Activated naive CD4-positive, alpha-beta T cell treated with anti-CD3 and anti-CD28 coated beads, Interleukin-2, amount 50 U/mL, for 72 hours (primary cell): ENCODE results near the gene BCAS4. TPM values are rescaled to one million over a fixed set of nuclear protein-coding genes. Genes with fewer than 3 reads are reported as not detected.
"Not testable (repeated sequence)": the region's sequence is repeated elsewhere in the genome, so short reads cannot be mapped to it uniquely, and the experiment has no call there.

Source experiments
- ATAC-seq, 2 donors: fragments of 150-1000 bp; cut with Tn5 transposase; 2 replicates each; pipeline ENCODE4 v1.10.0; 2021; ENCODE audit warnings: mild to moderate bottlenecking in 2 of 2, moderate library complexity in 2 of 2
- DNase-seq, 2 donors: peaks; one replicate each; pipeline ENCODE4 v3.0.0; 2021 to 2022; ENCODE audit warnings: low spot score in 2 of 2
- H3K27ac Mint-ChIP-seq, 2 donors: one replicate each; pipeline ENCODE4 v1.8.0; 2022; ENCODE audit warnings: mild to moderate bottlenecking in 2 of 2, mixed read lengths in 2 of 2
- H3K36me3 Mint-ChIP-seq, 2 donors: one replicate each; pipeline ENCODE4 v1.8.0; 2022; ENCODE audit warnings: mixed read lengths in 2 of 2
- H3K9me3 Mint-ChIP-seq, 2 donors: one replicate each; pipeline ENCODE4 v1.8.0; 2022; ENCODE audit warnings: mixed read lengths in 2 of 2
- total RNA-seq, 2 donors: library from RNA; stranded (reverse); gene quantifications; one replicate each; pipeline ENCODE4 v1.2.3, GENCODE V29; 2022

Gene BCAS4, protein sequence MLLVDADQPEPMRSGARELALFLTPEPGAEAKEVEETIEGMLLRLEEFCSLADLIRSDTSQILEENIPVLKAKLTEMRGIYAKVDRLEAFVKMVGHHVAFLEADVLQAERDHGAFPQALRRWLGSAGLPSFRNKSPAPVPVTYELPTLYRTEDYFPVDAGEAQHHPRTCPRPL
- total RNA-seq, result 10 to 100 TPM; 12.6 to 19.3 TPM

GRCh38 chr20:50794846-50795634, at the start of gene BCAS4:
Gene BCAS4 (plus strand): TSS chr20:50795061. CDS start chr20:50795084, 23 bp downstream.
- Mint-ChIP-seq H3K27ac (peak within 1 kb of the TSS; percentile 71 to 87), H3K36me3 (no peaks in the 10 kb centered on the region), H3K9me3 (no peaks in the 10 kb centered on the region)
- DNase-seq (peak; percentile 92), ATAC-seq (peak; percentile 88 to 89)

GRCh38 chr20:50745634-50746137, 49.2 kb upstream of the BCAS4 start:
- peak overlapping the region; percentile 9 to 52 for H3K27ac Mint-ChIP-seq
- H3K9me3 Mint-ChIP-seq, result no peaks in the 10 kb centered on the region
- no peaks in the 10 kb centered on the region for H3K36me3 Mint-ChIP-seq
- ATAC-seq (peak in 1 of 2 donors; percentile 34), DNase-seq (no peak)

GRCh38 chr20:50746138-50746940, 48.5 kb upstream of the BCAS4 start:
- Mint-ChIP-seq H3K36me3 (no peaks in the 10 kb centered on the region), H3K9me3 (no peaks in the 10 kb centered on the region), H3K27ac (peak overlapping the region; percentile 52 to 53)
- ATAC-seq (peak; percentile 85 to 98), DNase-seq (no peak)

- DNase-seq (no peak), ATAC-seq (no peak)
- H3K9me3 Mint-ChIP-seq, result no peaks in the 10 kb centered on the region
- H3K27ac Mint-ChIP-seq, result peak overlapping the region; percentile 3 to 30
- no peaks in the 10 kb centered on the region for H3K36me3 Mint-ChIP-seq
Measured at GRCh38 chr20:50747275-50747674, 47.6 kb upstream of the BCAS4 start.

GRCh38 chr20:50750145-50750671, 44.7 kb upstream of the BCAS4 start:
- no peak overlapping the region for H3K27ac Mint-ChIP-seq
- DNase-seq (no peak), ATAC-seq (no peak)
- no peaks in the 10 kb centered on the region for H3K36me3 Mint-ChIP-seq
- H3K9me3 Mint-ChIP-seq, result no peaks in the 10 kb centered on the region

GRCh38 chr20:50753152-50753551, 41.7 kb upstream of the BCAS4 start:
- Mint-ChIP-seq H3K36me3 (no peaks in the 10 kb centered on the region), H3K9me3 (no peaks in the 10 kb centered on the region), H3K27ac (no peak overlapping the region)
- no peak for ATAC-seq
- no peak for DNase-seq

- DNase-seq (no peak), ATAC-seq (no peak)
- Mint-ChIP-seq H3K36me3 (no peaks in the 10 kb centered on the region), H3K9me3 (no peaks in the 10 kb centered on the region), H3K27ac (no peak overlapping the region)
Measured at GRCh38 chr20:50754420-50754819, 40.4 kb upstream of the BCAS4 start.

DNA sequence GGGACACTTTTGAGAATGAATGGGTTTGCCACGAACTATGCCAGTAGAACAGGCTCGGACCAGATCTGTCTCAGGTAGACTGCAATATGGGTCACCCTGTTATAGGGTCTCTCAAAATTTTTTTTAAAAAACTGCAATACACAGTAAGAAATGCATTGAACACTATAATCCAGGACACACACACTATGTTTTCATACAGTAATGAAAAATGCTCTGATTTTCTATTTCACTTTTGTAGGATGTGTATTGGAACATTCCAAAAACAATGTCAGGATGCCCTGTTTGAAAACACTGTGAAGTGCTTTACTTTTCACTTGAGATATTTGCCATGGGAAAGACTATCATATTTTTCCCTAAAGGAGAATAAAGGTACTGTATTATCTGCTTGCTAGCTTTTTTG, 38.4 kb upstream of the BCAS4 start:
- no peak for ATAC-seq
- Mint-ChIP-seq H3K36me3 (no peaks in the 10 kb centered on the region), H3K27ac (no peak overlapping the region), H3K9me3 (no peaks in the 10 kb centered on the region)
- no peak for DNase-seq

GRCh38 chr20:50758469-50758868, 36.4 kb upstream of the BCAS4 start:
- H3K9me3 Mint-ChIP-seq, result no peaks in the 10 kb centered on the region
- no peak overlapping the region for H3K27ac Mint-ChIP-seq
- no peak for ATAC-seq

GRCh38 chr20:50758992-50759391, 35.9 kb upstream of the BCAS4 start:
- Mint-ChIP-seq H3K9me3 (no peaks in the 10 kb centered on the region), H3K36me3 (no peaks in the 10 kb centered on the region), H3K27ac (peak overlapping the region in 1 of 2 donors; percentile 77)
- no peak for DNase-seq
- ATAC-seq, result no peak

More at GRCh38 chr20:50758469-50758868, 36.4 kb upstream of the BCAS4 start:
- no peak for DNase-seq
- H3K36me3 Mint-ChIP-seq, result no peaks in the 10 kb centered on the region

GRCh38 chr20:50759678-50760077, 35.2 kb upstream of the BCAS4 start:
- Mint-ChIP-seq H3K9me3 (no peaks in the 10 kb centered on the region), H3K27ac (no peak overlapping the region), H3K36me3 (no peaks in the 10 kb centered on the region)
- ATAC-seq (no peak), DNase-seq (no peak)

DNA sequence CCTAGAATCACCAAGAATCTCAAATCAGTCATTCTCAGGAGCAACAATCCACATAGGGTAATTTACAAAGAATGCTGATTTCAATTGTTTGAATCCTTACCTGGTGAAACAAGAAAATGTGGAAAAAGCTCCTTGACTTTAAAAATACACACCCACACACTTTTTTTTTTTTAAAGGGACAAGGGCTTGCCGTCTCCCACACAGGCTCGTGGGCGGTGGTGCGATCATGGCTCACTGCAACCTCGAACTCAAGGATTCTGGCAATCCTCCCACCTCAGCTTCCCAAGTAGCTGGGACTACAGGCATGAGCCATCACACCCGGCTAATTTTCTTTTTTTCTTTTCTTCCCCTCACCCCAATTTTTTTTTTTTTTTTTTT, 32.8 kb upstream of the BCAS4 start:
- H3K36me3 Mint-ChIP-seq, result no peaks in the 10 kb centered on the region
- DNase-seq, result no peak
- no peaks in the 10 kb centered on the region for H3K9me3 Mint-ChIP-seq
- H3K27ac Mint-ChIP-seq, result no peak overlapping the region
- ATAC-seq, result no peak

- Mint-ChIP-seq H3K27ac (no peak overlapping the region), H3K9me3 (no peaks in the 10 kb centered on the region), H3K36me3 (no peaks in the 10 kb centered on the region)
- DNase-seq, result no peak
- no peak for ATAC-seq
Measured at GRCh38 chr20:50762435-50763220, 32.2 kb upstream of the BCAS4 start.

GRCh38 chr20:50763550-50764458, 31.1 kb upstream of the BCAS4 start:
- H3K27ac Mint-ChIP-seq, H3K36me3 Mint-ChIP-seq, DNase-seq, ATAC-seq, H3K9me3 Mint-ChIP-seq: not testable (repeated sequence)

- not testable (repeated sequence) for H3K27ac Mint-ChIP-seq, H3K9me3 Mint-ChIP-seq, ATAC-seq, H3K36me3 Mint-ChIP-seq, DNase-seq
Measured at GRCh38 chr20:50765251-50765650, 29.6 kb upstream of the BCAS4 start.
